K562 (cell line): Measurements from ENCODE around the gene MYO18B. TPM values are rescaled to one million over a fixed set of nuclear protein-coding genes. Genes with fewer than 3 reads are reported as not detected.

Experiments
- ATAC-seq: fragments of 200-7000 bp; cut with Tn5 transposase; 3 replicates; pipeline ENCODE4 v1.9.1; 2020; ENCODE audit warnings: moderate library complexity
- BruUV-seq: library from RNA; stranded (reverse); fragments of 400-500 nt; replicated peaks from 2 replicates; lab custom pipeline; 2021; lab: Mats Ljungman, UMichigan
- CTCF ChIA-PET: fragments of 300-600 bp; formaldehyde crosslinking; extraction: SDS; loops from one replicate; lab custom pipeline; 2021; ENCODE audit warnings: low intra/inter-chr PET ratio; lab: Yijun Ruan, JAX
- POLR2A ChIA-PET: fragments of 300-600, 350-650 bp; sonication (Branson Sonifier 250); formaldehyde crosslinking; extraction: SDS; loops from one replicate; lab custom pipeline; 2021; ENCODE audit warnings: antibody characterized with exemption, inconsistent platforms; lab: Yijun Ruan, JAX
- DNase-seq, 4 experiments: peaks; one replicate each; pipeline versions ENCODE4 v3.0.0 to v3.0.0-alpha.2; 2011 to 2018; ENCODE audit warnings: low spot score in 3 of 4, mixed read lengths in 3 of 4; ENCODE audit errors: extremely low read depth in 1 of 4
- FAIRE-seq: peaks from 2 replicates; lab custom pipeline; 2011; peaks lifted over from hg19 to GRCh38; lab: Jason Lieb, UNC
- H2AFZ ChIP-seq: 2 replicates; pipeline ENCODE4 v1.6.0; 2011; ENCODE audit warnings: low read depth, low read length, control low read depth, inconsistent platforms
- H3K27ac ChIP-seq: fragments of 200-600 bp; 3 replicates; pipeline ENCODE4 v1.8.0; 2011; ENCODE audit warnings: low read depth, mild to moderate bottlenecking, control low read depth, inconsistent platforms, low read length, moderate library complexity, mixed read lengths; ENCODE audit errors: extremely low read depth
- H3K27me3 ChIP-seq, 2 experiments: fragments of 300-600 bp in 1 of 2; 2 replicates in 1 of 2; 3 replicates in 1 of 2; pipeline versions ENCODE4 v1.6.0 to v1.8.0; 2011; ENCODE audit warnings: inconsistent platforms in 2 of 2, low read length in 2 of 2, mild to moderate bottlenecking in 1 of 2, mixed read lengths in 1 of 2, moderate library complexity in 1 of 2; ENCODE audit not compliant: control insufficient read depth in 2 of 2, insufficient read depth in 2 of 2
- H3K36me3 ChIP-seq: fragments of 300-600 bp; 3 replicates; pipeline ENCODE4 v1.8.0; 2011; ENCODE audit warnings: mild to moderate bottlenecking, low read length, inconsistent platforms; ENCODE audit not compliant: control insufficient read depth, insufficient read depth
- H3K4me1 ChIP-seq, 2 experiments: fragments of 200-600 bp in 1 of 2; replicated peaks in 1 of 2; 2 replicates in 1 of 2; 3 replicates in 1 of 2; pipeline versions ENCODE4 v1.5.1 to v1.8.0; 2011; ENCODE audit warnings: inconsistent platforms in 2 of 2, low read length in 2 of 2, mild to moderate bottlenecking in 1 of 2, mixed read lengths in 1 of 2, moderate library complexity in 1 of 2; ENCODE audit not compliant: control insufficient read depth in 2 of 2, insufficient read depth in 2 of 2
- H3K4me2 ChIP-seq: 2 replicates; pipeline ENCODE4 v1.6.1; 2011; ENCODE audit warnings: low read length, control low read depth, inconsistent platforms, mixed read lengths; ENCODE audit not compliant: insufficient read depth
- H3K4me3 ChIP-seq: fragments of 200-600 bp; sonication (generic), shearing (Covaris generic); 2 replicates; pipeline ENCODE4 v1.5.1; 2016; ENCODE audit warnings: control low read depth, inconsistent platforms
- H3K79me2 ChIP-seq: fragments of 200-600 bp; 3 replicates; pipeline ENCODE4 v1.8.0; 2011; ENCODE audit warnings: low read length, inconsistent platforms; ENCODE audit not compliant: control insufficient read depth, insufficient read depth
- H3K9ac ChIP-seq, 2 experiments: 2 replicates each; pipeline versions ENCODE4 v1.6.0 to v1.6.1; 2011; ENCODE audit warnings: low read depth in 2 of 2, low read length in 2 of 2, control low read depth in 1 of 2, inconsistent platforms in 1 of 2, mild to moderate bottlenecking in 1 of 2, mixed read lengths in 1 of 2; ENCODE audit not compliant: insufficient read depth in 1 of 2
- H3K9me1 ChIP-seq: one replicate; pipeline ENCODE4 v1.6.0; 2011; ENCODE audit warnings: inconsistent platforms, mild to moderate bottlenecking, low read length, moderate library complexity; ENCODE audit not compliant: control insufficient read depth, insufficient read depth
- H3K9me3 ChIP-seq: replicated peaks from 2 replicates; pipeline ENCODE4 v1.5.1; 2011; ENCODE audit warnings: low read depth, low read length, inconsistent platforms; ENCODE audit not compliant: control insufficient read depth, insufficient read depth
- H4K20me1 ChIP-seq: replicated peaks from 2 replicates; pipeline ENCODE4 v1.6.1; 2011; ENCODE audit warnings: low read length, inconsistent platforms, mixed read lengths; ENCODE audit not compliant: control insufficient read depth, insufficient read depth
- CHCHD3 ChIP-seq: fragments of 250-450 bp; sonication (Bioruptor Pico); IDR thresholded peaks from 2 replicates; pipeline ENCODE4 v2.1.2; 2022; ENCODE audit warnings: mild to moderate bottlenecking
- CREM ChIP-seq: IDR thresholded peaks from 2 replicates; pipeline ENCODE4 v1.6.1; 2014; ENCODE audit warnings: antibody characterized with exemption, low read depth
- EP400 ChIP-seq: fragments of 450-650 bp; IDR thresholded peaks from 2 replicates; pipeline ENCODE4 v1.6.1; 2017; ENCODE audit warnings: antibody characterized with exemption, mild to moderate bottlenecking, moderate library complexity
- FUS ChIP-seq: fragments of 200-400 bp; formaldehyde crosslinking; optimal IDR thresholded peaks from 2 replicates; pipeline ENCODE3; 2017; ENCODE audit warnings: low read depth, low read length
- NKRF ChIP-seq: fragments of 450-650 bp; IDR thresholded peaks from 2 replicates; pipeline ENCODE4 v1.6.1; 2016; ENCODE audit warnings: borderline replicate concordance
- PRMT5 ChIP-seq: sonication (generic); formaldehyde crosslinking; IDR thresholded peaks from 2 replicates; pipeline ENCODE4 v1.5.0; 2020; ENCODE audit warnings: missing genetic modification reagents
- TEAD1 ChIP-seq, 2 experiments: fragments of 450-650 bp in 1 of 2; sonication (generic) in 1 of 2; formaldehyde crosslinking; IDR thresholded peaks; 2 replicates each; pipeline versions ENCODE4 v1.4.0 to v1.8.0; 2020 to 2022; ENCODE audit warnings: mild to moderate bottlenecking in 2 of 2, missing genetic modification reagents in 1 of 2
- ZKSCAN3 ChIP-seq: fragments of 250-450 bp; sonication (Bioruptor Pico); IDR thresholded peaks from 2 replicates; pipeline ENCODE4 v1.4.0; 2020
- WGBS: fragments of 100-300 bp; shearing (Covaris generic); methylation state at CpG from one replicate; pipeline ENCODE4 v1.1.6; 2016; ENCODE audit warnings: low coverage, mixed read lengths; ENCODE audit not compliant: insufficient coverage; ENCODE audit errors: missing lambda C conversion rate; 5-methylcytosine and 5-hydroxymethylcytosine counted together
- in situ Hi-C: fragments of 300-500 bp; cut with MboI; formaldehyde crosslinking; loops from 4 replicates; pipeline ENCODE4 v1.15.0; 2018; ENCODE audit warnings: inconsistent platforms, mixed read lengths
- intact Hi-C: fragments of 100-400 bp; cut with micrococcal nuclease; formaldehyde crosslinking; loops from 2 replicates; pipeline ENCODE4 v1.14.2; 2022
- polyA plus RNA-seq, 8 experiments: library from polyadenylated mRNA; depleted of rRNA in 4 of 8; stranded (reverse) in 5 of 8; unstranded in 3 of 8; fragments of >200 nt; fragmentation: Nextera tagmentation in 2 of 8; fragmentation: Illumina TruSeq in 1 of 8; extraction: Ambion mirVana in 2 of 8; extraction: Trizol in 1 of 8; gene quantifications; 2 replicates each; pipeline versions ENCODE4 v1.2.1 to v1.2.3, GENCODE V29; 2011 to 2014; ENCODE audit warnings: inconsistent platforms in 1 of 8, missing spikeins in 1 of 8
- total RNA-seq, 7 experiments: library from RNA; depleted of rRNA in 6 of 7; stranded (reverse); fragments of >200 nt in 6 of 7; fragmentation: Illumina TruSeq in 2 of 7; extraction: Trizol in 2 of 7; gene quantifications; 2 replicates each; pipeline versions ENCODE4 v1.2.1 to v1.2.3, GENCODE V29; 2011 to 2021; ENCODE audit warnings: low replicate concordance in 1 of 7
- TF ChIP-seq, protein P1 (sequence below), 2 experiments: fragments of 200-800 bp in 1 of 2; sonication (Bioruptor generic) in 1 of 2; sonication (generic) in 1 of 2; formaldehyde crosslinking in 1 of 2; IDR thresholded peaks in 1 of 2; conservative IDR thresholded peaks in 1 of 2; 2 replicates each; pipeline versions ENCODE4 v1.5.0 to v1.6.1; 2016 to 2020; ENCODE audit warnings: missing compliant biosample characterization in 1 of 2, missing genetic modification characterization in 1 of 2, missing genetic modification reagents in 1 of 2
- TF ChIP-seq, protein P2 (sequence below), 3 experiments: fragments of 200-800 bp in 1 of 3; sonication (Bioruptor generic) in 1 of 3; sonication (generic) in 1 of 3; formaldehyde crosslinking in 1 of 3; IDR thresholded peaks; 2 replicates each; pipeline versions ENCODE4 v1.6.1 to v1.8.0; 2016 to 2022; ENCODE audit warnings: mild to moderate bottlenecking in 2 of 3, missing compliant biosample characterization in 2 of 3, missing genetic modification characterization in 2 of 3, missing genetic modification reagents in 1 of 3

Gene MYO18B
- total and polyA plus RNA-seq, 9 of the 15 experiments (the other 6 are each of a cell fraction or from before 2014, with no cell fraction given), result 0.06 to 7.0 (median 4.3) TPM

- TF ChIP-seq ZKSCAN3 (CRISPR knock-in tag) (no peak), CHCHD3 (no peak), FUS (no peak), TEAD1 (CRISPR knock-in tag; IDR thresholded peaks at IDR 0.05) (no peak), NKRF (no peak), EP400 (no peak), PRMT5 (CRISPR knock-in tag) (no peak)
Measured at GRCh38 chr22:26045051-26045450, 303.1 kb downstream of the MYO18B start (continued).

DNA sequence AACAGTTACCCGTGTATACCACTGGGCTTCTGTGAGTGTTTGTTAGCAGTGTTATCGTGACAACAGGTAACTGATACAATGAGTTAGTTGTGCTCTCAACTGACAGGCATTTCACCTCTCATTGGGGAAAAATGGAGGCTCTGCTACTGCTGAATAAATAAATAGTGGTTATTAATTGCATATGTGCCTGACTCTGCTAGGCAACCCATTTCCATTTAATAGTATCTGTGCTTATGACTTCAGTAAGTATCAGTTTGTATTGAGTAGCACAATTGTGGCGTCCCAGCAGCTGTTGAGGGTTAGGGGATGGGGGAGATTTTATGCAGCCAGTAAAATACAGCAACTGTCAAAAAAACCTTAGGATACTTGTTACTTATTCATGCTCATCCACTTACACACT, 303.9 kb downstream of the MYO18B start:
- Histone ChIP-seq H3K9ac (no peak overlapping the region), H3K27ac (no peak overlapping the region), H3K4me2 (no peak overlapping the region), H3K4me3 (no peak overlapping the region), H4K20me1 (no peaks in the 10 kb centered on the region)
- WGBS, result 0% methylated on average over 3 of the region's 3 CpGs
- POLR2A ChIA-PET, result no interaction called here
- DNase-seq, result no peak
- no peak for ATAC-seq
- TF ChIP-seq, protein P1, sequence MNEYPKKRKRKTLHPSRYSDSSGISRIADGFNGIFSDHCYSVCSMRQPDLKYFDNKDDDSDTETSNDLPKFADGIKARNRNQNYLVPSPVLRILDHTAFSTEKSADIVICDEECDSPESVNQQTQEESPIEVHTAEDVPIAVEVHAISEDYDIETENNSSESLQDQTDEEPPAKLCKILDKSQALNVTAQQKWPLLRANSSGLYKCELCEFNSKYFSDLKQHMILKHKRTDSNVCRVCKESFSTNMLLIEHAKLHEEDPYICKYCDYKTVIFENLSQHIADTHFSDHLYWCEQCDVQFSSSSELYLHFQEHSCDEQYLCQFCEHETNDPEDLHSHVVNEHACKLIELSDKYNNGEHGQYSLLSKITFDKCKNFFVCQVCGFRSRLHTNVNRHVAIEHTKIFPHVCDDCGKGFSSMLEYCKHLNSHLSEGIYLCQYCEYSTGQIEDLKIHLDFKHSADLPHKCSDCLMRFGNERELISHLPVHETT (CRISPR knock-in tag; conservative IDR thresholded peaks at IDR 0.05 in 1 of 2, IDR thresholded peaks at IDR 0.05 in 1 of 2), result no peak
- TF ChIP-seq, protein P2, sequence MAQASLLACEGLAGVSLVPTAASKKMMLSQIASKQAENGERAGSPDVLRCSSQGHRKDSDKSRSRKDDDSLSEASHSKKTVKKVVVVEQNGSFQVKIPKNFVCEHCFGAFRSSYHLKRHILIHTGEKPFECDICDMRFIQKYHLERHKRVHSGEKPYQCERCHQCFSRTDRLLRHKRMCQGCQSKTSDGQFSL (CRISPR knock-in tag; IDR thresholded peaks at IDR 0.05), result no peak
- TF ChIP-seq, protein P2 (tag; IDR thresholded peaks at IDR 0.05), result no peak
- TF ChIP-seq CREM, result no peak
- TF ChIP-seq, all 486 proteins: peak for 0
- intact Hi-C loops (no loop called here), in situ Hi-C loops (no loop called here)
- no peaks in the 10 kb centered on the region for H3K79me2 ChIP-seq
- no peaks in the 10 kb centered on the region for H3K4me1 ChIP-seq
- H3K27me3 ChIP-seq, result no peaks in the 10 kb centered on the region; a peak in 1 of 5 replicates
- no peak for FAIRE-seq
- H3K9me1 ChIP-seq, result no peaks in the 10 kb centered on the region
- CTCF ChIA-PET, result no interaction called here
- no peak overlapping the region for H2AFZ ChIP-seq
- BruUV-seq, result no TSS peak
- H3K36me3 ChIP-seq, result no peaks in the 10 kb centered on the region
- H3K9me3 ChIP-seq, result no peaks in the 10 kb centered on the region
